Mesenchymal stem cell (in vitro differentiated cells and primary cell): ENCODE measurements around the gene NABP1.

Experiments
- DNase-seq: peaks from one replicate; pipeline ENCODE4 v3.0.0-alpha.2; 2013
- H2AFZ ChIP-seq: one replicate; pipeline ENCODE4 v1.6.1; 2013; ENCODE audit warnings: low read depth, mild to moderate bottlenecking, control low read depth, inconsistent platforms, low read length, moderate library complexity
- H2AK5ac ChIP-seq: 2 replicates; pipeline ENCODE4 v1.6.1; 2013; ENCODE audit warnings: low read length, moderate library complexity, mild to moderate bottlenecking, inconsistent platforms; ENCODE audit not compliant: severe bottlenecking
- H2BK120ac ChIP-seq: one replicate; pipeline ENCODE4 v1.6.1; 2013; ENCODE audit warnings: low read depth, mild to moderate bottlenecking, inconsistent platforms, low read length, moderate library complexity
- H2BK12ac ChIP-seq, 2 experiments: one replicate each; pipeline ENCODE4 v1.6.1; 2013; ENCODE audit warnings: inconsistent platforms in 2 of 2, low read length in 2 of 2, mild to moderate bottlenecking in 2 of 2, moderate library complexity in 2 of 2, control low read depth in 1 of 2
- H2BK15ac ChIP-seq: one replicate; pipeline ENCODE4 v1.6.1; 2013; ENCODE audit warnings: mild to moderate bottlenecking, low read depth, inconsistent platforms; ENCODE audit not compliant: poor library complexity, severe bottlenecking
- H2BK5ac ChIP-seq: 2 replicates; pipeline ENCODE4 v1.6.1; 2013; ENCODE audit warnings: low read depth, mild to moderate bottlenecking, low read length, control low read depth, inconsistent platforms; ENCODE audit not compliant: poor library complexity, severe bottlenecking
- H3K14ac ChIP-seq, 2 experiments: one replicate each; pipeline ENCODE4 v1.6.1; 2013; ENCODE audit warnings: inconsistent platforms in 2 of 2, low read length in 2 of 2, control low read depth in 1 of 2, mild to moderate bottlenecking in 1 of 2, moderate library complexity in 1 of 2
- H3K18ac ChIP-seq, 2 experiments: one replicate each; pipeline ENCODE4 v1.6.1; 2013; ENCODE audit warnings: inconsistent platforms in 2 of 2, low read length in 2 of 2, control low read depth in 1 of 2, low read depth in 1 of 2, mild to moderate bottlenecking in 1 of 2
- H3K23ac ChIP-seq, 2 experiments: one replicate each; pipeline ENCODE4 v1.6.1; 2013; ENCODE audit warnings: inconsistent platforms in 2 of 2, low read length in 2 of 2, mild to moderate bottlenecking in 2 of 2, moderate library complexity in 2 of 2, control low read depth in 1 of 2
- H3K27ac ChIP-seq: 2 replicates; pipeline ENCODE4 v1.5.1; 2013; ENCODE audit warnings: mild to moderate bottlenecking, moderate library complexity, low read length, control low read depth, inconsistent platforms; ENCODE audit not compliant: poor library complexity, severe bottlenecking
- H3K27me3 ChIP-seq, 2 experiments: 2 replicates each; pipeline versions ENCODE4 v1.6.1 to v1.7.0; 2013; ENCODE audit warnings: low read length in 2 of 2, mild to moderate bottlenecking in 2 of 2, moderate library complexity in 2 of 2, control low read depth in 1 of 2, inconsistent platforms in 1 of 2; ENCODE audit not compliant: control insufficient read depth in 1 of 2, insufficient read depth in 1 of 2
- H3K36me3 ChIP-seq, 2 experiments: 2 replicates each; pipeline versions ENCODE4 v1.6.1 to v1.7.0; 2013; ENCODE audit warnings: low read length in 2 of 2, control low read depth in 1 of 2, inconsistent platforms in 1 of 2, low read depth in 1 of 2, mild to moderate bottlenecking in 1 of 2; ENCODE audit not compliant: insufficient read depth in 2 of 2, control insufficient read depth in 1 of 2
- H3K4ac ChIP-seq, 2 experiments: one replicate each; pipeline ENCODE4 v1.6.1; 2013; ENCODE audit warnings: inconsistent platforms in 2 of 2, low read length in 2 of 2, mild to moderate bottlenecking in 2 of 2, moderate library complexity in 2 of 2, control low read depth in 1 of 2, low read depth in 1 of 2
- H3K4me1 ChIP-seq: 2 replicates; pipeline ENCODE4 v1.6.1; 2013; ENCODE audit warnings: low read depth, low read length, control low read depth; ENCODE audit not compliant: control insufficient read depth, insufficient read depth
- H3K4me2 ChIP-seq: 2 replicates; pipeline ENCODE4 v1.6.1; 2013; ENCODE audit warnings: low read length, mild to moderate bottlenecking, inconsistent platforms; ENCODE audit not compliant: poor library complexity, severe bottlenecking
- H3K4me3 ChIP-seq, 2 experiments: 2 replicates each; pipeline versions ENCODE4 v1.5.1 to v1.7.0; 2013; ENCODE audit warnings: low read length in 2 of 2, mild to moderate bottlenecking in 2 of 2, control low read depth in 1 of 2, low read depth in 1 of 2; ENCODE audit not compliant: insufficient read depth in 1 of 2
- H3K79me1 ChIP-seq: replicated peaks from 2 replicates; pipeline ENCODE4 v1.6.1; 2013; ENCODE audit warnings: mild to moderate bottlenecking, control low read depth, low read length, inconsistent platforms; ENCODE audit not compliant: poor library complexity, severe bottlenecking
- H3K9ac ChIP-seq: 2 replicates; pipeline ENCODE4 v1.7.0; 2013; ENCODE audit warnings: mild to moderate bottlenecking, low read length, moderate library complexity
- H3K9me3 ChIP-seq: 2 replicates; pipeline ENCODE4 v1.7.0; 2013; ENCODE audit warnings: mild to moderate bottlenecking, low read length; ENCODE audit not compliant: control insufficient read depth
- H4K8ac ChIP-seq: one replicate; pipeline ENCODE4 v1.6.1; 2013; ENCODE audit warnings: inconsistent platforms, mild to moderate bottlenecking, low read length, moderate library complexity
- H4K91ac ChIP-seq: one replicate; pipeline ENCODE4 v1.6.1; 2013; ENCODE audit warnings: mild to moderate bottlenecking, low read length, inconsistent platforms
- WGBS: methylation state at CpG from one replicate; pipeline ENCODE4 v1.1.7; 2013; ENCODE audit warnings: mixed read lengths; 5-methylcytosine and 5-hydroxymethylcytosine counted together

The NABP1 gene

GRCh38 chr2:191678437-191679100 lies 633 bp downstream of the NABP1 start:
- Histone ChIP-seq H3K14ac (peak overlapping the region in 1 of 2 experiments; percentile 89), H3K27ac (peak overlapping the region; percentile 89), H3K4me3 (peak overlapping the region; percentile 81 to 93), H3K9me3 (no peaks in the 10 kb centered on the region), H3K4me2 (peak overlapping the region; percentile 68), H4K91ac (peak overlapping the region; percentile 91), H3K4ac (peak overlapping the region; percentile 60 to 61), H3K18ac (peak overlapping the region; percentile 79 to 91), H3K36me3 (peaks cover 2 to 35% of the 10 kb centered on the region in 2 experiments), H2BK15ac (peak overlapping the region; percentile 23), H2BK5ac (peak overlapping the region; percentile 91), H2BK12ac (peak overlapping the region in 1 of 2 experiments; percentile 82), H2AK5ac (peak overlapping the region; percentile 29), H4K8ac (peak overlapping the region; percentile 80), H3K4me1 (peaks cover 1% of the 10 kb centered on the region), H3K9ac (peak overlapping the region; percentile 100), H2BK120ac (peak overlapping the region; percentile 83), H3K79me1 (no peaks in the 10 kb centered on the region), H3K27me3 (no peaks in the 10 kb centered on the region), H3K23ac (peak overlapping the region in 1 of 2 experiments; percentile 34), H2AFZ (no peak overlapping the region)
- peak; percentile 56 for DNase-seq
- 3% methylated on average over 25 of the region's 40 CpGs for WGBS

GRCh38 chr2:191679818-191680600 lies 2.1 kb downstream of the NABP1 start:
- Histone ChIP-seq H2AFZ (no peak overlapping the region), H3K4me3 (peak overlapping the region in 1 of 2 experiments; percentile 93), H3K9ac (peak overlapping the region; percentile 100), H3K14ac (no peak overlapping the region), H3K4me2 (peak overlapping the region; percentile 49), H3K9me3 (no peaks in the 10 kb centered on the region), H2BK15ac (no peak overlapping the region), H3K4me1 (peaks cover 5% of the 10 kb centered on the region), H3K18ac (no peak overlapping the region), H3K23ac (no peak overlapping the region), H3K79me1 (no peaks in the 10 kb centered on the region), H2AK5ac (no peak overlapping the region), H4K8ac (no peak overlapping the region), H3K27me3 (no peaks in the 10 kb centered on the region), H2BK5ac (no peak overlapping the region), H3K36me3 (peaks cover 7 to 50% of the 10 kb centered on the region in 2 experiments), H4K91ac (no peak overlapping the region), H2BK120ac (no peak overlapping the region), H3K4ac (no peak overlapping the region), H2BK12ac (no peak overlapping the region), H3K27ac (no peak overlapping the region)
- peak; percentile 86 for DNase-seq
- 100% methylated on average over 1 of the region's 4 CpGs for WGBS

GRCh38 chr2:191680639-191681038 lies 2.7 kb downstream of the NABP1 start:
- Histone ChIP-seq H3K23ac (no peak overlapping the region), H3K36me3 (peaks cover 7 to 56% of the 10 kb centered on the region in 2 experiments), H4K8ac (no peak overlapping the region), H3K4ac (no peak overlapping the region), H3K27me3 (no peaks in the 10 kb centered on the region), H3K4me2 (no peak overlapping the region), H2BK12ac (no peak overlapping the region), H4K91ac (no peak overlapping the region), H3K18ac (no peak overlapping the region), H3K9ac (peak overlapping the region; percentile 100), H3K4me1 (peaks cover 5% of the 10 kb centered on the region), H2AFZ (no peak overlapping the region), H2BK120ac (no peak overlapping the region), H2BK5ac (no peak overlapping the region), H3K79me1 (no peaks in the 10 kb centered on the region), H2BK15ac (no peak overlapping the region), H3K27ac (no peak overlapping the region), H3K9me3 (no peaks in the 10 kb centered on the region), H3K14ac (no peak overlapping the region), H3K4me3 (peak overlapping the region in 1 of 2 experiments; percentile 93), H2AK5ac (no peak overlapping the region)
- no CpG with 5 or more reads among the region's 1 CpG for WGBS
- DNase-seq, result no peak

GRCh38 chr2:191682126-191682525 lies 4.2 kb downstream of the NABP1 start:
- H2BK15ac ChIP-seq, result no peak overlapping the region
- H3K36me3 ChIP-seq, result peaks cover 7 to 71% of the 10 kb centered on the region in 2 experiments
- H3K23ac ChIP-seq, result no peak overlapping the region
- 100% methylated on average over 4 of the region's 6 CpGs for WGBS
- no peak overlapping the region for H3K14ac ChIP-seq
- H3K4me2 ChIP-seq, result peak overlapping the region; percentile 25
- no peak overlapping the region for H4K91ac ChIP-seq
- H2BK5ac ChIP-seq, result no peak overlapping the region
- no peak overlapping the region for H4K8ac ChIP-seq
- peak overlapping the region; percentile 100 for H3K9ac ChIP-seq
- no peaks in the 10 kb centered on the region for H3K9me3 ChIP-seq
- H2BK12ac ChIP-seq, result no peak overlapping the region
- no peak overlapping the region for H3K27ac ChIP-seq
- DNase-seq, result no peak
- H3K4me3 ChIP-seq, result peak overlapping the region in 1 of 2 experiments; percentile 93
- H3K18ac ChIP-seq, result no peak overlapping the region
- H3K27me3 ChIP-seq, result no peaks in the 10 kb centered on the region
- no peak overlapping the region for H2BK120ac ChIP-seq
- no peak overlapping the region for H2AFZ ChIP-seq
- H3K79me1 ChIP-seq, result no peaks in the 10 kb centered on the region
- H3K4me1 ChIP-seq, result peaks cover 5% of the 10 kb centered on the region
- no peak overlapping the region for H3K4ac ChIP-seq
- peak overlapping the region; percentile 3 for H2AK5ac ChIP-seq
